Peyer's patch (tissue), 4 donors: ENCODE data around the gene NLGN1. TPM values are rescaled to one million over a fixed set of nuclear protein-coding genes. Genes with fewer than 3 reads are reported as not detected.

Experiments
- DNase-seq, 3 donors: peaks; one replicate each; pipeline ENCODE4 v3.0.0-alpha.2; 2017 to 2019
- H3K27ac ChIP-seq, 4 donors: fragments of 200-600 bp; sonication (generic); one replicate each; pipeline ENCODE4 v1.5.1; 2016 to 2019
- H3K27me3 ChIP-seq, 2 donors: fragments of 200-600 bp; sonication (generic); one replicate each; pipeline ENCODE4 v1.5.1; 2019
- H3K36me3 ChIP-seq, 3 donors: fragments of 200-600 bp; sonication (generic); one replicate each; pipeline ENCODE4 v1.5.1; 2016 to 2019
- H3K4me1 ChIP-seq, 4 donors: fragments of 200-600 bp; sonication (generic); one replicate each; pipeline ENCODE4 v1.5.1; 2016 to 2019
- H3K4me3 ChIP-seq, 4 donors: fragments of 200-600 bp; sonication (generic); 1 replicate in 3 of 4; 2 replicates in 1 of 4; pipeline ENCODE4 v1.5.1; 2016 to 2019; ENCODE audit warnings: mild to moderate bottlenecking in 1 of 4
- H3K9me3 ChIP-seq, 4 donors: fragments of 200-600 bp; sonication (generic); one replicate each; pipeline ENCODE4 v1.5.1; 2016 to 2019; ENCODE audit warnings: mild to moderate bottlenecking in 1 of 4
- POLR2A ChIP-seq, 2 donors: fragments of 450-650 bp; IDR thresholded peaks; one replicate each; pipeline ENCODE4 v1.5.1; 2017; ENCODE audit warnings: antibody characterized with exemption in 2 of 2, mild to moderate bottlenecking in 2 of 2, moderate library complexity in 2 of 2
- total RNA-seq, 4 donors: library from RNA; depleted of rRNA; stranded (reverse); fragments of >200 nt; gene quantifications; one replicate each; pipeline ENCODE4 v1.1.0, GENCODE V29; 2016
- TF ChIP-seq, protein P1 (sequence below), 6 experiments: fragments of 450-650 bp in 4 of 6; fragments of 200-600 bp in 2 of 6; sonication (generic) in 1 of 6; IDR thresholded peaks; one replicate each; pipeline ENCODE4 v1.5.1; 2017 to 2019; ENCODE audit warnings: antibody characterized with exemption in 6 of 6, mild to moderate bottlenecking in 3 of 6, moderate library complexity in 1 of 6

Gene NLGN1
- total RNA-seq, 4 donors from 2014 or later: 0.18 to 3.3 (median 1.3) TPM

DNA sequence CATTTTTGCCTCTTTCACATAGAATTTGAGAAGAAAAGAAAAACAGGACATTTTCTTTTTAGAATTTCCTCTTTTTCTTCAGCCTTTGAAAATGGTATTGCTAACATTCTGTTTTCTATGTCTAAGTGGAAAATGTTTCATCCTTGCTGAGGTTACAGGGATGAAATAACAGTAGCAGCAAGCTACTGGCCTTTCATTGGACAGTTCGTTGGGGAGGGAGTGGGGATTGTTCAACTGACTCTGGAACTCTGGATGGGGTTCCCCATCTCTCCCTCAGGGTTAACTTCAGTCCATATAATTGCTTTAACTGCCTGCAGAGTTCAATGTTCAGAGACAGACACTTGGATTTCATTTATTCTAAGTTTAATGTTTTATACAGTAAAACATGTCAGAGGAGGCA lies 346.0 kb downstream of the NLGN1 start:
- Histone ChIP-seq H3K27me3 (no peaks in the 10 kb centered on the region), H3K27ac (no peak overlapping the region), H3K4me3 (no peak overlapping the region), H3K9me3 (no peaks in the 10 kb centered on the region), H3K4me1 (no peaks in the 10 kb centered on the region), H3K36me3 (no peaks in the 10 kb centered on the region)
- DNase-seq: no peak
- TF ChIP-seq, protein P1, sequence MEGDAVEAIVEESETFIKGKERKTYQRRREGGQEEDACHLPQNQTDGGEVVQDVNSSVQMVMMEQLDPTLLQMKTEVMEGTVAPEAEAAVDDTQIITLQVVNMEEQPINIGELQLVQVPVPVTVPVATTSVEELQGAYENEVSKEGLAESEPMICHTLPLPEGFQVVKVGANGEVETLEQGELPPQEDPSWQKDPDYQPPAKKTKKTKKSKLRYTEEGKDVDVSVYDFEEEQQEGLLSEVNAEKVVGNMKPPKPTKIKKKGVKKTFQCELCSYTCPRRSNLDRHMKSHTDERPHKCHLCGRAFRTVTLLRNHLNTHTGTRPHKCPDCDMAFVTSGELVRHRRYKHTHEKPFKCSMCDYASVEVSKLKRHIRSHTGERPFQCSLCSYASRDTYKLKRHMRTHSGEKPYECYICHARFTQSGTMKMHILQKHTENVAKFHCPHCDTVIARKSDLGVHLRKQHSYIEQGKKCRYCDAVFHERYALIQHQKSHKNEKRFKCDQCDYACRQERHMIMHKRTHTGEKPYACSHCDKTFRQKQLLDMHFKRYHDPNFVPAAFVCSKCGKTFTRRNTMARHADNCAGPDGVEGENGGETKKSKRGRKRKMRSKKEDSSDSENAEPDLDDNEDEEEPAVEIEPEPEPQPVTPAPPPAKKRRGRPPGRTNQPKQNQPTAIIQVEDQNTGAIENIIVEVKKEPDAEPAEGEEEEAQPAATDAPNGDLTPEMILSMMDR (IDR thresholded peaks at IDR 0.05): no peak
- no peak for TF ChIP-seq POLR2A (IDR thresholded peaks at IDR 0.05)

DNA sequence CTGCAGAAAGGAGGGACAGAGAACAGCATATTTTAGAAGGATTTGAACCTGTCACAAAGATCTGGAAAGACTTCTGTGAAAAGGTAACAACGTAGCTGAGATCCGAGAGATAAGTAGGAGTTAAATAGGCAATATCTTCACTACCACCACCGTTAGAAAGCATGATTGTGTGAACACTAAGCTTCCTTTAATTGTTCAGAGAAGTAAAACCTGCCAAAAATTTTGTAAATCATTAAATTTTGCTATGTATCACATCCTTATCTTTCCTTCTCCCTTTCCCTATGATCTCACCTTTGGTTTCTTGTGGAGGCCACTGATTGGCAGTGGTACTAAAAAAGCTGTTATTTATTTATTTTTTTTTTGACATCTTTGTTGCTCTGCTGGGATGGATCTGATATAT lies 346.9 kb downstream of the NLGN1 start:
- Histone ChIP-seq H3K27ac (no peak overlapping the region), H3K9me3 (no peaks in the 10 kb centered on the region), H3K4me3 (no peak overlapping the region), H3K36me3 (no peaks in the 10 kb centered on the region), H3K4me1 (no peaks in the 10 kb centered on the region), H3K27me3 (no peaks in the 10 kb centered on the region)
- DNase-seq: no peak
- TF ChIP-seq POLR2A (IDR thresholded peaks at IDR 0.05): no peak
- TF ChIP-seq, protein P1 (IDR thresholded peaks at IDR 0.05): no peak

DNA sequence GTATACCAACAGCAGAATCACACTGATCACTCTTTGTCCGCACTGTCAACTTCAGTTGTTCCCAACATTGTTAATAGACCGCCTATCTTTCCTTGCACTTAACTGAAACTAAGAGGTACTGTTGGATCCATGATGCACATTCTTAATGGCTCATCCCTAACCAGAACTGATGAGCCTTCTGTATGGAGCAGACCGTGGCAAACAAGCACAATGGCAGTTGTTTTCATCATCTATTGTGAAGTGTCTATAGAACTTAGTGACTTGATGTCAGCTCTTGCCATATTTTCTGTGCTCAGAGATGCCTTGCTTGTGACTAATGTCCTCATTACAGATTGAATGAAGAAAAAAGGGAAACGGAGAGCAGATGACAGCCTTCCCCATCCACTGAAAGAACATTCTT lies 347.4 kb downstream of the NLGN1 start:
- no peak overlapping the region for H3K27ac ChIP-seq
- TF ChIP-seq, protein P1 (IDR thresholded peaks at IDR 0.05): no peak
- TF ChIP-seq POLR2A (IDR thresholded peaks at IDR 0.05): no peak
- DNase-seq: no peak

DNA sequence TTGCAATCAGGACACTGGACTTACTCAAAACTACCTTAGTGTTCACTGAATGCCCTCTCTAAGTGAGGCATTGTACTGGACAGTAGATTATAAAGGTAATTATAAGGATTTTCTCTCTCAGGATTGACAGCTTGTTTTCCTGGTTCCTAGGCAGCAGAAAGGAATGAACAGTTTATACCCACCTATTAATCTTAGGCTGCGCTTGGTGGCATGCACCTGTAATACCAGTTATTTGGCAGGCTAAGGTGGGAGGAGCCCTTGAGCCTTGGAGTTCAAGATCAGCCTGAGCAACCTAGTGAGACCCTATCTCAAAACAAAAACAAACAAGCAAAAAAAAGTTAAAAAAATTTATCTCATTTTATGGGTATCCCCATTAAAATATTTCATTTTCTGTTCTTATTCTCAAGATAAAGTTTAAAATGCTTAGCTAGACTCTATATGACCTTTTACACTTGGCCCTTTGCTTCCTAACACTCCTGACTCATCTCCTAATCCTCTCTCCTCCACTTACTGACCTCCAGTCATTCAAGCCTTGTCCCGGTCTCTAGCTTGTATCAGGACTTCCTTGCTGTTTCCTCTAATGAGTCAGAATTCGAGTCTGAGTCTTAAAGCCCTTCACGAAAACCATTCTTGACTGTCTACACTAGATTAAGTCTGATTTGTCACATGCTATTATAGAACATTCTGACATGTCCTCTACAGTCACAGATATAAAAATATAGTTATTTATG lies 348.6 kb downstream of the NLGN1 start:
- Histone ChIP-seq H3K4me3 (no peak overlapping the region), H3K9me3 (no peaks in the 10 kb centered on the region)
- DNase-seq: no peak

More for the DNA sequence above, 347.4 kb downstream of the NLGN1 start:
- Histone ChIP-seq H3K27me3 (no peaks in the 10 kb centered on the region), H3K9me3 (no peaks in the 10 kb centered on the region), H3K4me3 (no peak overlapping the region), H3K4me1 (no peaks in the 10 kb centered on the region), H3K36me3 (no peaks in the 10 kb centered on the region)

DNA sequence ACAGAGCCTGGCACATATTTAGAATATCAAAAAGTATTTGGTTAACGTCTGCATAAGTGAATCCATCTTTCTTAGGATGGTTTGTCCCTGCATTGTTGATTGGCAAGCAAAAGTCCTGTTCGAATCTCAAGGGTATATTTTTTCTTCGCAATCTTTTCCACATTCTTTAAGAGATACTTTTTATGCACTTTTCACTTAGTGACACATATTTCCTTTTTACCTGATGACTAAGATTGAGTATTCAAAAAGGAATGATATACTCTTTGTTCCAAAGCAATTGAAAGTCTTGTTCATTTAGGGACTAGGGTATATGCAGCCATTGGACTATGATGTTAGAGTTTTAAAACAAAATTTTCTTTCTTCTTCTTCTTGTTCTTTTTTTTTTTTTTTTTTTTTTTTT lies 349.9 kb downstream of the NLGN1 start:
- H3K36me3 ChIP-seq: no peaks in the 10 kb centered on the region
- H3K27ac ChIP-seq: no peak overlapping the region
- H3K4me1 ChIP-seq: no peaks in the 10 kb centered on the region
- DNase-seq: no peak
- H3K9me3 ChIP-seq: no peaks in the 10 kb centered on the region
- TF ChIP-seq POLR2A (IDR thresholded peaks at IDR 0.05): no peak
- TF ChIP-seq, protein P1 (IDR thresholded peaks at IDR 0.05): no peak
- H3K4me3 ChIP-seq: no peak overlapping the region
- H3K27me3 ChIP-seq: no peaks in the 10 kb centered on the region

More for the DNA sequence above, 348.6 kb downstream of the NLGN1 start:
- Histone ChIP-seq H3K4me1 (no peaks in the 10 kb centered on the region), H3K27me3 (no peaks in the 10 kb centered on the region), H3K36me3 (no peaks in the 10 kb centered on the region), H3K27ac (no peak overlapping the region)
- TF ChIP-seq, protein P1 (IDR thresholded peaks at IDR 0.05): no peak
- TF ChIP-seq POLR2A (IDR thresholded peaks at IDR 0.05): no peak
